IMR-90 (cell line): ENCODE data around the gene ZNF618. TPM values are rescaled to one million over a fixed set of nuclear protein-coding genes. Genes with fewer than 3 reads are reported as not detected.

Experiments
- ATAC-seq: fragments of 200-7000 bp; cut with Tn5 transposase; 2 replicates; pipeline ENCODE4 v1.9.1; 2020; ENCODE audit warnings: low read depth, mild to moderate bottlenecking, moderate library complexity
- BruUV-seq: library from RNA; stranded (reverse); fragments of 400-500 nt; replicated peaks from 2 replicates; lab custom pipeline; 2021; lab: Mats Ljungman, UMichigan
- CTCF ChIA-PET: fragments of 300-600 bp; formaldehyde crosslinking; extraction: SDS; loops from one replicate; lab custom pipeline; 2021; ENCODE audit warnings: antibody characterized with exemption; lab: Yijun Ruan, JAX
- POLR2A ChIA-PET: fragments of 300-600 bp; sonication (Branson Sonifier 250); formaldehyde crosslinking; loops from one replicate; lab custom pipeline; 2022; ENCODE audit warnings: antibody characterized with exemption; ENCODE audit not compliant: unreplicated experiment; lab: Charles Lee
- DNase-seq: peaks from one replicate; pipeline ENCODE4 v3.0.0; 2013
- H2AFZ ChIP-seq: replicated peaks from 2 replicates; pipeline ENCODE3; 2013; ENCODE audit warnings: low read length, mild to moderate bottlenecking; ENCODE audit not compliant: poor library complexity
- H2AK5ac ChIP-seq: 2 replicates; pipeline ENCODE4 v1.6.1; 2013; ENCODE audit warnings: low read depth, low read length, inconsistent platforms
- H2AK9ac ChIP-seq: replicated peaks from 2 replicates; pipeline ENCODE3; 2013; ENCODE audit warnings: mild to moderate bottlenecking, low read depth, low read length, moderate library complexity; ENCODE audit not compliant: poor library complexity
- H2BK120ac ChIP-seq: 2 replicates; pipeline ENCODE4 v1.6.1; 2013; ENCODE audit warnings: low read depth, low read length, inconsistent platforms
- H2BK15ac ChIP-seq: 3 replicates; pipeline ENCODE4 v1.6.1; 2013; ENCODE audit warnings: low read depth, low read length, inconsistent platforms
- H2BK20ac ChIP-seq: 2 replicates; pipeline ENCODE4 v1.6.1; 2013; ENCODE audit warnings: low read depth, mild to moderate bottlenecking, inconsistent platforms, low read length, moderate library complexity
- H2BK5ac ChIP-seq: 2 replicates; pipeline ENCODE4 v1.6.1; 2013; ENCODE audit warnings: mild to moderate bottlenecking, low read depth, low read length, inconsistent platforms; ENCODE audit not compliant: poor library complexity, severe bottlenecking
- H3K14ac ChIP-seq: replicated peaks from 2 replicates; pipeline ENCODE4 v1.6.1; 2013; ENCODE audit warnings: low read depth, low read length, inconsistent platforms
- H3K18ac ChIP-seq: 2 replicates; pipeline ENCODE4 v1.6.1; 2013; ENCODE audit warnings: low read depth, low read length, control low read depth
- H3K23ac ChIP-seq: 2 replicates; pipeline ENCODE4 v1.6.1; 2013; ENCODE audit warnings: low read depth, low read length, inconsistent platforms
- H3K27ac ChIP-seq: 2 replicates; pipeline ENCODE4 v1.5.1; 2013; ENCODE audit warnings: mild to moderate bottlenecking, control low read depth, low read length; ENCODE audit not compliant: insufficient read depth
- H3K27me3 ChIP-seq: 2 replicates; pipeline ENCODE4 v1.6.1; 2013; ENCODE audit warnings: low read length; ENCODE audit not compliant: control insufficient read depth, insufficient read depth
- H3K36me3 ChIP-seq: 2 replicates; pipeline ENCODE4 v1.6.1; 2013; ENCODE audit warnings: low read length, mixed read lengths; ENCODE audit not compliant: control insufficient read depth, insufficient read depth
- H3K4ac ChIP-seq: 2 replicates; pipeline ENCODE4 v1.6.1; 2013; ENCODE audit warnings: low read depth, low read length, inconsistent platforms
- H3K4me1 ChIP-seq: 2 replicates; pipeline ENCODE4 v1.6.1; 2013; ENCODE audit warnings: low read length, mixed read lengths; ENCODE audit not compliant: control insufficient read depth, insufficient read depth
- H3K4me2 ChIP-seq: 2 replicates; pipeline ENCODE4 v1.6.1; 2013; ENCODE audit warnings: low read depth, mild to moderate bottlenecking, control low read depth, low read length, moderate library complexity
- H3K4me3 ChIP-seq: 2 replicates; pipeline ENCODE4 v1.5.1; 2013; ENCODE audit warnings: low read depth, mild to moderate bottlenecking, control low read depth, low read length, moderate library complexity; ENCODE audit not compliant: insufficient read depth
- H3K56ac ChIP-seq: 2 replicates; pipeline ENCODE4 v1.6.1; 2013; ENCODE audit warnings: low read length, inconsistent platforms; ENCODE audit not compliant: insufficient read depth; ENCODE audit errors: extremely low read depth
- H3K79me1 ChIP-seq, 2 experiments: 2 replicates each; pipeline ENCODE4 v1.6.1; 2013; ENCODE audit warnings: low read length in 2 of 2, inconsistent platforms in 1 of 2, low read depth in 1 of 2
- H3K9ac ChIP-seq: 2 replicates; pipeline ENCODE4 v1.6.1; 2013; ENCODE audit warnings: low read depth, low read length, control low read depth
- H3K9me1 ChIP-seq: 2 replicates; pipeline ENCODE4 v1.6.1; 2013; ENCODE audit warnings: low read length, inconsistent platforms; ENCODE audit not compliant: insufficient read depth
- H3K9me3 ChIP-seq: 2 replicates; pipeline ENCODE4 v1.6.1; 2013; ENCODE audit warnings: low read length; ENCODE audit not compliant: control insufficient read depth, insufficient read depth
- H4K20me1 ChIP-seq: 2 replicates; pipeline ENCODE4 v1.6.1; 2013; ENCODE audit warnings: low read length, inconsistent platforms; ENCODE audit not compliant: insufficient read depth
- H4K5ac ChIP-seq: 2 replicates; pipeline ENCODE4 v1.6.1; 2013; ENCODE audit warnings: mild to moderate bottlenecking, low read depth, low read length, control low read depth
- H4K8ac ChIP-seq, 2 experiments: 2 replicates each; pipeline ENCODE4 v1.6.1; 2013; ENCODE audit warnings: low read depth in 2 of 2, low read length in 2 of 2, control low read depth in 1 of 2, inconsistent platforms in 1 of 2
- H4K91ac ChIP-seq: 2 replicates; pipeline ENCODE4 v1.6.1; 2013; ENCODE audit warnings: low read depth, low read length, inconsistent platforms; ENCODE audit not compliant: insufficient read depth
- RCOR1 ChIP-seq: IDR thresholded peaks from 2 replicates; pipeline ENCODE4 v1.6.1; 2012; ENCODE audit warnings: mild to moderate bottlenecking, low read length, improper control_type of control experiment; ENCODE audit not compliant: insufficient replicate concordance
- WGBS, 2 experiments: methylation state at CpG; one replicate each; pipeline versions ENCODE4 v1.1.5 to v1.1.7; 2013; ENCODE audit warnings: missing lambda C conversion rate in 2 of 2; ENCODE audit not compliant: insufficient read length in 1 of 2; ENCODE audit errors: extremely low coverage in 2 of 2; 5-methylcytosine and 5-hydroxymethylcytosine counted together
- dilution Hi-C: fragments of 300-500 bp; cut with HindIII; formaldehyde crosslinking; loops from one replicate; pipeline ENCODE4 v1.14.3; 2018; ENCODE audit warnings: low sequenced_read_pairs; ENCODE audit not compliant: unreplicated experiment
- in situ Hi-C: fragments of 300-500 bp; cut with MboI; formaldehyde crosslinking; loops from 3 replicates; pipeline ENCODE4 v1.14.3; 2019; ENCODE audit warnings: low sequenced_read_pairs, inconsistent platforms, mixed read lengths
- intact Hi-C: fragments of 100-400 bp; cut with micrococcal nuclease; formaldehyde crosslinking; loops from 2 replicates; pipeline ENCODE4 v1.10.0; 2022
- polyA plus RNA-seq, 3 experiments: library from polyadenylated mRNA; depleted of rRNA; stranded (reverse); fragments of >200 nt; gene quantifications; 2 replicates each; pipeline ENCODE4 v1.2.3, GENCODE V29; 2012; ENCODE audit warnings: low replicate concordance in 1 of 3
- total RNA-seq: library from RNA; depleted of rRNA; stranded (reverse); fragments of >200 nt; gene quantifications from 2 replicates; pipeline ENCODE4 v1.2.3, GENCODE V29; 2012

ZNF618 gene
- total and polyA plus RNA-seq, 2 of the 4 experiments (the other 2 are of a cell fraction): 8.2 to 9.4 TPM

DNA sequence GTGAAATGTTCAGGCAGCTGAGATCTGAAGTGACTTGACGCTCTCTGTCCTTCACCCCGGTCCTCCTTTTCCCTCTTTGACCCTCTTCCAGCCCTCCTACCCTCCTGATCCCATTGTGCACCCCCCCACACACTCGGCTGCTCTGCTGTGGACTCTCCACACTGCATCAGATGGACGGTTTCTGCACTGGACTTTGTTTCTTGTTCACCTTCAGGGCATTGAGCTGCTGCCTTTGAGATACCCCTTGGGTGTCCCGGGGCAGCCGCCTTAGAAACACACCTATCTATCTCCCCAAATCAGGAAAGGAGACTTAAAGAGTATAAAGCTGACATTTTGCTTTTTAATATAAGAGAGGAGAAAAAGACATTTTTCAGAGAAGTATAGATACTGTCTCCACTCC lies 174.5 kb downstream of the ZNF618 start:
- H3K4me1 ChIP-seq: no peaks in the 10 kb centered on the region
- dilution Hi-C loops (no loop called here), in situ Hi-C loops (no loop called here), intact Hi-C loops (no loop called here)
- no peak overlapping the region for H2BK15ac ChIP-seq
- no peak overlapping the region for H2BK20ac ChIP-seq
- ChIA-PET CTCF (no interaction called here), POLR2A (no interaction called here)
- peaks cover 0 to 13% of the 10 kb centered on the region in 2 experiments; a peak in 2 of 4 replicates for H3K79me1 ChIP-seq
- WGBS, 2 experiments: no CpG with 5 or more reads among the region's 6 CpGs
- no peak overlapping the region for H3K4me2 ChIP-seq
- no peak overlapping the region for H3K14ac ChIP-seq
- H4K91ac ChIP-seq: no peak overlapping the region
- no peaks in the 10 kb centered on the region for H3K27me3 ChIP-seq
- H3K18ac ChIP-seq: no peak overlapping the region
- peaks cover 10% of the 10 kb centered on the region for H3K9me1 ChIP-seq
- H4K8ac ChIP-seq: no peak overlapping the region
- H3K56ac ChIP-seq: no peak overlapping the region
- H3K9ac ChIP-seq: no peak overlapping the region
- H2AFZ ChIP-seq: no peak overlapping the region
- no peak overlapping the region for H3K23ac ChIP-seq
- no peak overlapping the region for H3K4ac ChIP-seq
- no peak overlapping the region for H3K4me3 ChIP-seq
- no peak overlapping the region for H2AK9ac ChIP-seq
- no peak overlapping the region for H2AK5ac ChIP-seq
- H3K36me3 ChIP-seq: peaks cover 47% of the 10 kb centered on the region
- ATAC-seq (no peak), DNase-seq (no peak)
- no peak overlapping the region for H4K5ac ChIP-seq
- H2BK5ac ChIP-seq: no peak overlapping the region
- no peak overlapping the region for H2BK120ac ChIP-seq
- no peak overlapping the region for H3K27ac ChIP-seq
- no peak for TF ChIP-seq RCOR1
- peaks cover 3% of the 10 kb centered on the region; the same call in 1 of the 2 replicates for H4K20me1 ChIP-seq
- no TSS peak for BruUV-seq
- H3K9me3 ChIP-seq: no peaks in the 10 kb centered on the region
